Tibial nerve (tissue), 4 donors: ENCODE results near the gene HNRNPLL.

Experiments used
- EP300 ChIP-seq, 2 donors: sonication (generic); formaldehyde crosslinking; IDR thresholded peaks; one replicate each; pipeline ENCODE4 v1.6.1; 2017; ENCODE audit warnings: antibody characterized with exemption in 2 of 2, mild to moderate bottlenecking in 1 of 2
- POLR2A ChIP-seq, 2 donors: fragments of 450-650 bp; IDR thresholded peaks; one replicate each; pipeline ENCODE4 v1.6.1; 2017; ENCODE audit warnings: antibody characterized with exemption in 2 of 2, mild to moderate bottlenecking in 2 of 2, moderate library complexity in 2 of 2
- TF ChIP-seq, protein P1 (sequence below), 5 experiments: fragments of 200-600 bp in 3 of 5; fragments of 450-650 bp in 2 of 5; sonication (generic) in 3 of 5; IDR thresholded peaks; one replicate each; pipeline ENCODE4 v1.5.1; 2016 to 2019; ENCODE audit warnings: antibody characterized with exemption in 5 of 5, mild to moderate bottlenecking in 3 of 5, moderate library complexity in 2 of 5

DNA sequence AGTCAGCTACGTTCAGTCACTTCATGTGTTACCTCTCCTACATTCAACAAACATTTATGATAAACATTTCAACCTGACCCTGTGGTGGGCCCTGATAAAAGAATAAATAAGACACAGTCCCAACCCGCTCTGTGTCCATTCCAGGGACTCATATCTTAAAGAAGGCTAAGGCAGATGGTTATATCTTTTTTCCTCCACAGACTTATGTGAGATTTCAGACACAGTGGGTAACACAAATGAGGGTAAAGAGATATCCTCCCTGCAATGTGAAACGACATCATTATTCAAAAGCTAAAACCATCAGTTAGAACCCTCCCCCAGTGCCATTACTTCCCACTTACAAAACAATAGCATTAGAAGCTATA, 11.1 kb upstream of the HNRNPLL start:
- TF ChIP-seq, protein P1, sequence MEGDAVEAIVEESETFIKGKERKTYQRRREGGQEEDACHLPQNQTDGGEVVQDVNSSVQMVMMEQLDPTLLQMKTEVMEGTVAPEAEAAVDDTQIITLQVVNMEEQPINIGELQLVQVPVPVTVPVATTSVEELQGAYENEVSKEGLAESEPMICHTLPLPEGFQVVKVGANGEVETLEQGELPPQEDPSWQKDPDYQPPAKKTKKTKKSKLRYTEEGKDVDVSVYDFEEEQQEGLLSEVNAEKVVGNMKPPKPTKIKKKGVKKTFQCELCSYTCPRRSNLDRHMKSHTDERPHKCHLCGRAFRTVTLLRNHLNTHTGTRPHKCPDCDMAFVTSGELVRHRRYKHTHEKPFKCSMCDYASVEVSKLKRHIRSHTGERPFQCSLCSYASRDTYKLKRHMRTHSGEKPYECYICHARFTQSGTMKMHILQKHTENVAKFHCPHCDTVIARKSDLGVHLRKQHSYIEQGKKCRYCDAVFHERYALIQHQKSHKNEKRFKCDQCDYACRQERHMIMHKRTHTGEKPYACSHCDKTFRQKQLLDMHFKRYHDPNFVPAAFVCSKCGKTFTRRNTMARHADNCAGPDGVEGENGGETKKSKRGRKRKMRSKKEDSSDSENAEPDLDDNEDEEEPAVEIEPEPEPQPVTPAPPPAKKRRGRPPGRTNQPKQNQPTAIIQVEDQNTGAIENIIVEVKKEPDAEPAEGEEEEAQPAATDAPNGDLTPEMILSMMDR (IDR thresholded peaks at IDR 0.05): no peak
- TF ChIP-seq POLR2A (IDR thresholded peaks at IDR 0.05) (no peak), EP300 (IDR thresholded peaks at IDR 0.05) (no peak)
